GM23338 (cell line): ENCODE results near the gene EXOC6.

ENCODE experiments used
- CREB1 ChIP-seq: fragments of 250-450 bp; sonication (Bioruptor Pico); IDR thresholded peaks from 2 replicates; pipeline ENCODE4 v1.5.0; 2020; ENCODE audit warnings: low read depth, mild to moderate bottlenecking, moderate library complexity
- EZH2 ChIP-seq: fragments of 200-600 bp; sonication (generic); IDR thresholded peaks from one replicate; pipeline ENCODE4 v1.8.0; 2017; ENCODE audit warnings: antibody characterized with exemption, mild to moderate bottlenecking, low read depth; ENCODE audit not compliant: unreplicated experiment
- EZH2phosphoT487 ChIP-seq: fragments of 200-600 bp; sonication (generic); IDR thresholded peaks from one replicate; pipeline ENCODE4 v1.8.1; 2018; ENCODE audit warnings: antibody characterized with exemption; ENCODE audit not compliant: unreplicated experiment
- JUNB ChIP-seq: IDR thresholded peaks from one replicate; pipeline ENCODE4 v1.6.1; 2016; ENCODE audit warnings: antibody characterized with exemption; ENCODE audit not compliant: unreplicated experiment
- NANOG ChIP-seq: IDR thresholded peaks from 2 replicates; pipeline ENCODE4 v1.6.1; 2016; ENCODE audit warnings: antibody characterized with exemption, borderline replicate concordance
- POLR2AphosphoS5 ChIP-seq: IDR thresholded peaks from 2 replicates; pipeline ENCODE4 v1.6.1; 2016; ENCODE audit warnings: antibody characterized with exemption, low read depth
- STAT1 ChIP-seq: IDR thresholded peaks from one replicate; pipeline ENCODE4 v1.6.1; 2016; ENCODE audit warnings: antibody characterized with exemption; ENCODE audit not compliant: unreplicated experiment
- ZNF331 ChIP-seq: fragments of 250-450 bp; sonication (Bioruptor Pico); IDR thresholded peaks from 2 replicates; pipeline ENCODE4 v1.5.0; 2020; ENCODE audit warnings: low read depth, mild to moderate bottlenecking, moderate library complexity
- TF ChIP-seq, protein P1 (sequence below): IDR thresholded peaks from one replicate; pipeline ENCODE4 v1.6.1; 2018; ENCODE audit warnings: antibody characterized with exemption; ENCODE audit not compliant: unreplicated experiment
- TF ChIP-seq, protein P2 (sequence below), 2 experiments: fragments of 200-600 bp in 1 of 2; sonication (generic) in 1 of 2; conservative IDR thresholded peaks; 2 replicates each; pipeline versions ENCODE4 v1.5.1 to v1.6.1; 2016 to 2017; ENCODE audit warnings: antibody characterized with exemption in 2 of 2, low read depth in 2 of 2, mild to moderate bottlenecking in 2 of 2, moderate library complexity in 1 of 2
- TF ChIP-seq, protein P3 (sequence below): IDR thresholded peaks from 2 replicates; pipeline ENCODE4 v1.6.1; 2016; ENCODE audit warnings: antibody characterized with exemption

DNA sequence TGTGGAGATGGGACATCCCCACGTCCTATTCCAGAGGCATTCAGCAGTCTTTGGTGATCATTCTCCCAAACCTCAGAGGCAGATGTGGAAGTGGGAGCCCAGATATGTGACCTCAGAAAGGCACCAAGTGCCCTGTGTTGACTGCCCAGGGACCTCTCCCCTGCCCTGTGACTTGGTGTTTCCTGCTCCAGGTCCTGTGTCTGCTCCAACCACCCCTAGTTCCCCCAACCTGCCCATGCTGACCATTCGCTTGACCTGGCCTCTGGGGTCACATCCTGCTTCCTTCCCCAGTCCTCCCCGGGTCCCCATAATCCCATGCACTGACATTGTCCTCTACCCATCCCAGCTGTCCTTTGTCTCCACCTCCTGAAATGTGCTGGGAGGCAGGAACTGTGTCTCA, 233.0 kb downstream of the EXOC6 start:
- TF ChIP-seq, protein P1, sequence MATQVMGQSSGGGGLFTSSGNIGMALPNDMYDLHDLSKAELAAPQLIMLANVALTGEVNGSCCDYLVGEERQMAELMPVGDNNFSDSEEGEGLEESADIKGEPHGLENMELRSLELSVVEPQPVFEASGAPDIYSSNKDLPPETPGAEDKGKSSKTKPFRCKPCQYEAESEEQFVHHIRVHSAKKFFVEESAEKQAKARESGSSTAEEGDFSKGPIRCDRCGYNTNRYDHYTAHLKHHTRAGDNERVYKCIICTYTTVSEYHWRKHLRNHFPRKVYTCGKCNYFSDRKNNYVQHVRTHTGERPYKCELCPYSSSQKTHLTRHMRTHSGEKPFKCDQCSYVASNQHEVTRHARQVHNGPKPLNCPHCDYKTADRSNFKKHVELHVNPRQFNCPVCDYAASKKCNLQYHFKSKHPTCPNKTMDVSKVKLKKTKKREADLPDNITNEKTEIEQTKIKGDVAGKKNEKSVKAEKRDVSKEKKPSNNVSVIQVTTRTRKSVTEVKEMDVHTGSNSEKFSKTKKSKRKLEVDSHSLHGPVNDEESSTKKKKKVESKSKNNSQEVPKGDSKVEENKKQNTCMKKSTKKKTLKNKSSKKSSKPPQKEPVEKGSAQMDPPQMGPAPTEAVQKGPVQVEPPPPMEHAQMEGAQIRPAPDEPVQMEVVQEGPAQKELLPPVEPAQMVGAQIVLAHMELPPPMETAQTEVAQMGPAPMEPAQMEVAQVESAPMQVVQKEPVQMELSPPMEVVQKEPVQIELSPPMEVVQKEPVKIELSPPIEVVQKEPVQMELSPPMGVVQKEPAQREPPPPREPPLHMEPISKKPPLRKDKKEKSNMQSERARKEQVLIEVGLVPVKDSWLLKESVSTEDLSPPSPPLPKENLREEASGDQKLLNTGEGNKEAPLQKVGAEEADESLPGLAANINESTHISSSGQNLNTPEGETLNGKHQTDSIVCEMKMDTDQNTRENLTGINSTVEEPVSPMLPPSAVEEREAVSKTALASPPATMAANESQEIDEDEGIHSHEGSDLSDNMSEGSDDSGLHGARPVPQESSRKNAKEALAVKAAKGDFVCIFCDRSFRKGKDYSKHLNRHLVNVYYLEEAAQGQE = no peak
- no peak for TF ChIP-seq CREB1 (CRISPR knock-in tag)
- TF ChIP-seq, protein P2, sequence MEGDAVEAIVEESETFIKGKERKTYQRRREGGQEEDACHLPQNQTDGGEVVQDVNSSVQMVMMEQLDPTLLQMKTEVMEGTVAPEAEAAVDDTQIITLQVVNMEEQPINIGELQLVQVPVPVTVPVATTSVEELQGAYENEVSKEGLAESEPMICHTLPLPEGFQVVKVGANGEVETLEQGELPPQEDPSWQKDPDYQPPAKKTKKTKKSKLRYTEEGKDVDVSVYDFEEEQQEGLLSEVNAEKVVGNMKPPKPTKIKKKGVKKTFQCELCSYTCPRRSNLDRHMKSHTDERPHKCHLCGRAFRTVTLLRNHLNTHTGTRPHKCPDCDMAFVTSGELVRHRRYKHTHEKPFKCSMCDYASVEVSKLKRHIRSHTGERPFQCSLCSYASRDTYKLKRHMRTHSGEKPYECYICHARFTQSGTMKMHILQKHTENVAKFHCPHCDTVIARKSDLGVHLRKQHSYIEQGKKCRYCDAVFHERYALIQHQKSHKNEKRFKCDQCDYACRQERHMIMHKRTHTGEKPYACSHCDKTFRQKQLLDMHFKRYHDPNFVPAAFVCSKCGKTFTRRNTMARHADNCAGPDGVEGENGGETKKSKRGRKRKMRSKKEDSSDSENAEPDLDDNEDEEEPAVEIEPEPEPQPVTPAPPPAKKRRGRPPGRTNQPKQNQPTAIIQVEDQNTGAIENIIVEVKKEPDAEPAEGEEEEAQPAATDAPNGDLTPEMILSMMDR (conservative IDR thresholded peaks at IDR 0.05; ENCODE audit: low read depth in 2 of 2) = no peak
- TF ChIP-seq EZH2 = no peak
- TF ChIP-seq POLR2AphosphoS5 = no peak
- no peak for TF ChIP-seq EZH2phosphoT487
- TF ChIP-seq ZNF331 (CRISPR knock-in tag) = no peak
- TF ChIP-seq JUNB = no peak
- TF ChIP-seq NANOG = no peak
- no peak for TF ChIP-seq STAT1
- TF ChIP-seq, protein P3, sequence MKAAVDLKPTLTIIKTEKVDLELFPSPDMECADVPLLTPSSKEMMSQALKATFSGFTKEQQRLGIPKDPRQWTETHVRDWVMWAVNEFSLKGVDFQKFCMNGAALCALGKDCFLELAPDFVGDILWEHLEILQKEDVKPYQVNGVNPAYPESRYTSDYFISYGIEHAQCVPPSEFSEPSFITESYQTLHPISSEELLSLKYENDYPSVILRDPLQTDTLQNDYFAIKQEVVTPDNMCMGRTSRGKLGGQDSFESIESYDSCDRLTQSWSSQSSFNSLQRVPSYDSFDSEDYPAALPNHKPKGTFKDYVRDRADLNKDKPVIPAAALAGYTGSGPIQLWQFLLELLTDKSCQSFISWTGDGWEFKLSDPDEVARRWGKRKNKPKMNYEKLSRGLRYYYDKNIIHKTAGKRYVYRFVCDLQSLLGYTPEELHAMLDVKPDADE = no peak
